ENCODE data around the gene THBS4. TPM values are rescaled to one million over a fixed set of nuclear protein-coding genes. Genes with fewer than 3 reads are reported as not detected.

Gene THBS4
- total RNA-seq, 6 donors from 2014 or later = 0.44 to 3.9 (median 1.2) TPM; not detected in 1

- H3K4me1 ChIP-seq = no peaks in the 10 kb centered on the region
- H3K9me3 ChIP-seq = no peaks in the 10 kb centered on the region
- H3K27ac ChIP-seq = no peak overlapping the region
- 50 to 56% methylated on average over 4 of the region's 4 CpGs for WGBS, 2 donors
- no peak for ATAC-seq (ENCODE audit: low FRiP score in 2 of 2)
- no peak overlapping the region for H3K4me3 ChIP-seq
- TF ChIP-seq POLR2A (IDR thresholded peaks at IDR 0.05) (no peak), POLR2AphosphoS5 (IDR thresholded peaks at IDR 0.05) (no peak), EP300 (IDR thresholded peaks at IDR 0.05) (no peak), CTCF (IDR thresholded peaks at IDR 0.05) (no peak)
- DNase-seq = no peak
- no peaks in the 10 kb centered on the region for H3K27me3 ChIP-seq
- H3K36me3 ChIP-seq = no peaks in the 10 kb centered on the region
Measured at GRCh38 chr5:80041527-80041926, 6.4 kb downstream of the THBS4 start.

GRCh38 chr5:80042330-80042729 is 7.2 kb downstream of the THBS4 start:
- TF ChIP-seq EP300 (IDR thresholded peaks at IDR 0.05) (no peak), POLR2A (IDR thresholded peaks at IDR 0.05) (no peak), CTCF (IDR thresholded peaks at IDR 0.05) (no peak), POLR2AphosphoS5 (IDR thresholded peaks at IDR 0.05) (no peak)
- WGBS, 2 donors = 58 to 73% methylated on average over 3 of the region's 3 CpGs
- no peaks in the 10 kb centered on the region for H3K27me3 ChIP-seq
- no peaks in the 10 kb centered on the region for H3K4me1 ChIP-seq
- no peak for ATAC-seq (ENCODE audit: low FRiP score in 2 of 2)
- no peak overlapping the region for H3K27ac ChIP-seq
- no peaks in the 10 kb centered on the region for H3K36me3 ChIP-seq
- no peak for DNase-seq
- H3K9me3 ChIP-seq = no peaks in the 10 kb centered on the region
- no peak overlapping the region for H3K4me3 ChIP-seq

GRCh38 chr5:80043187-80043586 is 8.0 kb downstream of the THBS4 start:
- 94 to 98% methylated on average over 4 of the region's 4 CpGs for WGBS, 2 donors
- Histone ChIP-seq H3K36me3 (no peaks in the 10 kb centered on the region), H3K4me3 (no peak overlapping the region), H3K27me3 (no peaks in the 10 kb centered on the region), H3K4me1 (no peaks in the 10 kb centered on the region), H3K27ac (no peak overlapping the region), H3K9me3 (no peaks in the 10 kb centered on the region)
- ATAC-seq (ENCODE audit: low FRiP score in 2 of 2) (no peak), DNase-seq (no peak)
- no peak for TF ChIP-seq CTCF (IDR thresholded peaks at IDR 0.05)
- no peak for TF ChIP-seq POLR2AphosphoS5 (IDR thresholded peaks at IDR 0.05)
- no peak for TF ChIP-seq POLR2A (IDR thresholded peaks at IDR 0.05)
- TF ChIP-seq EP300 (IDR thresholded peaks at IDR 0.05) = no peak

GRCh38 chr5:80048084-80048780 is 13.1 kb downstream of the THBS4 start:
- TF ChIP-seq CTCF (IDR thresholded peaks at IDR 0.05) = no peak
- no peak for TF ChIP-seq POLR2AphosphoS5 (IDR thresholded peaks at IDR 0.05)
- no peak for TF ChIP-seq POLR2A (IDR thresholded peaks at IDR 0.05)
- TF ChIP-seq EP300 (IDR thresholded peaks at IDR 0.05) = no peak
- H3K36me3 ChIP-seq = no peaks in the 10 kb centered on the region
- no peak for DNase-seq
- no peaks in the 10 kb centered on the region for H3K27me3 ChIP-seq
- no peak for ATAC-seq (ENCODE audit: low FRiP score in 2 of 2)
- no peak overlapping the region for H3K27ac ChIP-seq
- no peaks in the 10 kb centered on the region for H3K9me3 ChIP-seq
- no peak overlapping the region for H3K4me3 ChIP-seq
- no peaks in the 10 kb centered on the region for H3K4me1 ChIP-seq

GRCh38 chr5:80052464-80052863 is 17.3 kb downstream of the THBS4 start:
- 82 to 87% methylated on average over 8 of the region's 8 CpGs for WGBS, 2 donors
- DNase-seq (no peak), ATAC-seq (ENCODE audit: low FRiP score in 2 of 2) (no peak)
- Histone ChIP-seq H3K4me3 (no peak overlapping the region), H3K27me3 (no peaks in the 10 kb centered on the region), H3K4me1 (no peaks in the 10 kb centered on the region), H3K9me3 (no peaks in the 10 kb centered on the region), H3K27ac (no peak overlapping the region), H3K36me3 (no peaks in the 10 kb centered on the region)
- TF ChIP-seq CTCF (IDR thresholded peaks at IDR 0.05) (no peak), POLR2AphosphoS5 (IDR thresholded peaks at IDR 0.05) (no peak), EP300 (IDR thresholded peaks at IDR 0.05) (no peak), POLR2A (IDR thresholded peaks at IDR 0.05) (no peak)

Data from upper lobe of left lung (tissue), 6 donors.